ENCODE data around the gene MAML3. TPM values are rescaled to one million over a fixed set of nuclear protein-coding genes. Genes with fewer than 3 reads are reported as not detected.

The MAML3 gene
- total RNA-seq, 1 experiment from 2014 or later = 0.43 TPM

DNA sequence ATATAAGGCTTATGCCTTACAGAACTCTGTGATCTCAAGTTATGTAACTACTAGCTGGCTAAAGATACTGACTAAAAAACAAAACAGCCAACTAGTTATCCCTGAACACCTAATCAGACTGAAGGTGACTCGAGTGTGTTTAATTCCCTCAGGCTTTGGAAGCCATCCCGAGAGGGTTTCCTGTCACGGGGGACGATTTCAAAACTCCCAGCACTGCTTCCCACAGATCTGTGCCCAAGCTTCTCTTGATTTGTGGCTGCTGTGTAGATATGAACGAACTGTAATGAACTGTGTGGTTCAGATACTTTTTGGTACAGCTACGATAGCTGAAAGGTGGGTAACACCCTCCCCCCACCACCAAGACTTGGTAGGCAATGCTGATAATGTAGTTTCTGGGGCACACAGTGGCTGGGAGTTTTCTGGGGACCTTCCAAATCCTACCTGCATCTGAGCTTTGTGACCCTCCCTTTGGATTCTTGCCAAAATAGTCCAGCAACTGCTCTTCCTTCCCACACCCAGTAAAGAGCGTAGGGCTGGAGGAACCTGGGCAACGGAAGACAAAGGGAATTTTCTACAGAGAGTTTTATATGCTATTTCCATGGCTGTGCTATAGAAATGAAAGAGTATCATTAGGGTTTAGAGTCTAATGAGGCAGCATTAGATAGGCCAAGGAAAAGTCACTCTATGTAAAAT is 339.5 kb downstream of the MAML3 start:
- no peak for DNase-seq (ENCODE audit: low spot score)

DNA sequence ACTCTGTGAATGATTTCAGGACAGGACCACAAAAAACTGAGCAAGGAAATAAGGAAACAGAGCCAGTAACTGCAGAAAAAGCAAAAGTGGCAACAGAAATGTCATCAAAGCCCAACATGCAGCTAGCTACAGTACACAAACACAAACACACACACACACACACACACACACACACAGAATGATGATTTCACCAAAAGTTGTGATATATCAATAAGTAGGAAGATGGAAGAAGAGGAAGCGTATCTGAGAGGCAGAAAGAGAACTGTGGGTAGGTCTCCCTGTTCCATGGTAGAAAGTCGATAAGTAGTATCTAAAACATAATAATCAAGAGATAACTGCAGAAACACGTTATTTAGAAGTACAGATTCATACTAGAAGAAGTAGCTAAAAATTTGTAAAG is 340.1 kb downstream of the MAML3 start:
- DNase-seq (ENCODE audit: low spot score) = no peak

DNA sequence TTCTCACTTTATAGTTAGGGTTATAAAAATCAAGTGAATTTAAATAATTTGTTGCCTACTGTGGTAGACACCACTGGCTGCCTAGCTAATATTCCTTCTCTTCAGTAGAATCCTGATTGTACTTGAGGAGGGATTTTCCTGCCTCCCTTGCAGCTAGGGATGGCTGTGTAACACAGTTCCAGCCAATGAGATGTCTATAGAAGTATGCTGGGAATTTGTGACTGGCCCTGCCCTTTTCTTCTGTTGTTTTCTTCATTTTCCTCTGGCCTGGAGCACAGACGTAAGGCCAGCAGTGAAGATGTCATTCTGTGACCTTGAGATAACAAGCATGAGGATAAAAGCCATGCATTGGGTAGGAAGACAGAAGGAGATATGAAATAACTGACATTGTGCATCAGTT is 343.3 kb downstream of the MAML3 start:
- DNase-seq (ENCODE audit: low spot score) = no peak

DNA sequence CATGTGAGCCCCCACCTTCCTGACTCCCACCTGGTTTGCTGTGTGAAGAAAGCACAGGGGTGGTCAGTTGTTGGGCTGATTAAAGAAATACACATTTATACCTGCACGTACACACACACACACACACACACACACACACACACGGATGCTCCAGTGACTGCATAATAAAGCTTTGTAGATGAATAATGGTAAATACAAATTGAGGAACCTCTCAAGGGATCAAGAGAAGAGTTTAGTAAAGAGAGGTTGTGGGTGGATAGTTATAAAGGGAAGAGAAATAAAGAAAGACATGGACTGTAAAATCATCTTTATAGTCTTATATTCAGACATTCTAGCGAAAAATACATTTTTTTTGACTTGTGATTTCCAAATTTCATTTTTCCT is 344.2 kb downstream of the MAML3 start:
- DNase-seq (ENCODE audit: low spot score) = no peak

DNA sequence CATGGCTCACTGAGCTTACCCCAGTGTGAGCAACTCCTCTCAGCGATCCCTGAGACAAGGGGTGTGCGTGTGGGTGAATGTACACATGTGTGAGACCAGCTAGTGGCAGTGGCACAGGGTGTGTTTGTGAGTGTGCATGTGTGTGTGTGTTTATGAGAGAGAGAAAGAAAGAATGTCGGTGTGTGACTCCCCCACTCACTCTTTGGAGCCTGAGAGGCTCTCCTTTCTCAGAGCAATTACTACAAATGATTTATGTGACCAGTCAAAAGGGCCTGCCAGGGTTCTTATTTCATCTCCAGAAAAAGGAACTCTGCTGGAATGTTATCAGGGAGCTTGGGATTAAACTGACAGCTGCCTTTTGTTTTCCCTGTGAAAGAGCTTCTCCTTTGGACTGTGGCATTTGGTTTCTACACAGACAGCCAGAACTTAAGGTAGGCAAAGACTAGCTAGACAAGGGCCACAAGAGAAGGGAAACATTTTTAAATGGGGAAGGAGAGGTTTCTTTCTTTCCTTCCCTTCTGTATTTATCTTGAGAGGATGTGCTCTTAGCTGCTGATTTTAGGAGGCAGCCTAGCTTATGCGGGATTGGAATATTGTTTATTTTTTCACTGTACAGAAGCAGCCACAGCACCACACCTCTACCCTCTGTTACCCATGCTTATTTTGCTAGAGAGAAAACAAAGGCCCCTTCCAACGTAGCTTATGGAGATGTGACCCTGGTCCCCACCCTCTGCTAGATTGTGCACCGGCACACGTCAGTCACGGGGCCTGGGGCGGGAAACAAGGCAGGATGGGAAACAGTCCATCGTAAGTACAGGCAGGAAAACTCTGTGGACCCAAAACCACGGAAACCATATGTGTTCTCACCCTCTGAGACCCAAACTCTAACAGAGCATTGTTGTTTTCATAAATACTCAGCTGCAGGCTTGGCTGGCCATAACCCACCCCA is 344.9 kb downstream of the MAML3 start:
- no peak for DNase-seq (ENCODE audit: low spot score)

DNA sequence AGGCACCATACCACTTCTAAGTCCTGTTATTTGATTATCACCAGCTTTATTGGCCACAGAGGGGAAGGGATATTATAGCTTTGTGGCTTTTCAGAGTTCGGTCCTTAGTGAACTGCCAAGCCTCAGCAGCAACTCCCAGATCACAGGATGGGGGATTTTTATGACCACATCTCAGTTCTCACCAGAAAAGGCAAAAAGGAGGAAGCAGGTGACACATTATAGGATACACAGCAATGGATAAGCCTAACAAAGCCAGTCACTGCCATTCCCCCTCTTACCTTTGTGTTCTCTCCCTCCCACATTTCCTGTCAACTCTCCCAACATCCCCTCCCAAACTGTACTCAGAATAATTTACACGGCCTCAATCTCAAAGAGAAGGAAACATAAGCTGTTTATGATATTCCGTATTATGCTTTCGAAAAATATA is 345.6 kb downstream of the MAML3 start:
- no peak for DNase-seq (ENCODE audit: low spot score)

DNA sequence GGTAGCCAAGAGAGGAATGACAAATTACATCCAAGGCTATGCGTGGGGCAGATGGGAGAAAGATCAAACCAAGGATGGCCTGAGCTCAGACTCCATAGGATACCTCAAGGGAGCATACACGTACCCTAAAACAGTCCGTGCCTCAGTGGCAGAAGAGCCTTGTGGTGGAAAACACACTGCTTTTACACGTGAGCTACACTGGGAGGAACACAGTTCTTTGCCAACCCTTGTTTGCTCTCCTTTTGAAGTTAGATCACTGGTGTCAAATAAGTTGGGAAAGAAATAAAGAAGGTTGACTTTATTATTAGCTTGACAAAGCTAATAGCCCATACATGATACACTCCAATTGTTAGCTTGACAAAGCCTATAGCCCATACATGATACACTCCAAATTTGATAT is 346.5 kb downstream of the MAML3 start:
- DNase-seq (ENCODE audit: low spot score) = no peak

DNA sequence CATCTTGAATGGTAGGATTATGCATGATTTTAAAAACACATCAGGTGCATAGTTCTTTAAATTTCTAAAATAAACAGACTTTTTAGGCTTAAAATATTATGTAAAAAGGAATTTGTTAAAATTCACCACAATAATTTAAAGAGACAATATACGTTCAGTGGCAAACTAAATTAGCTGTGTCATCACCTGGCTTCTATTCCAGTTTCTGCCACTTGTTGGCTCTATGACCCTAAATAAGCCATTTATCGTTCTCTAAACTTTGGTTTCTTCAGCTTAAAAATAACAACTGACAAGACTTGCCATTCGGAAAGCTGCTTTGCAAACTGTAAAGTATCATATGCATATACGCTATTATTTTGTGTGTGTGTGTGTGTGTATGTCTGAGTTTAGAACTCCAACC is 347.1 kb downstream of the MAML3 start:
- DNase-seq (ENCODE audit: low spot score) = no peak

DNA sequence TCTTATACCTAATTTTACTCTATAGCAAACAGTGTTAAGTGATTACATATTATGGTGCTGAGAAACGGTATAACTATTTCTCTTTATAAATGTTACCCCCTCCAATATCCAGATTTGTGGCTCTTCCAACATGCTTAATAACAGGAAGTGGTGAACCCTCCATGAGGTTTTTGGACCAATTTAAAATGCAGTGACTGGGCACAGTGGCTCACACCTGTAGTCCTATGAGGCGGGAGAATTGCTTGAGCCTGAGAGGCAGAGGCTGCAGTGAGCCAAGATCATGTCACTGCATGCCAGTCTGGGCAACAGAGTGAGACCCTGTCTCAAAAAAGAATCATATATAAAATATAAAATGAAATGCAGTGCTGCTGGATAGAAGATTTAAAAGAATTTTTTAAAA is 351.1 kb downstream of the MAML3 start:
- no peak for DNase-seq (ENCODE audit: low spot score)

DNA sequence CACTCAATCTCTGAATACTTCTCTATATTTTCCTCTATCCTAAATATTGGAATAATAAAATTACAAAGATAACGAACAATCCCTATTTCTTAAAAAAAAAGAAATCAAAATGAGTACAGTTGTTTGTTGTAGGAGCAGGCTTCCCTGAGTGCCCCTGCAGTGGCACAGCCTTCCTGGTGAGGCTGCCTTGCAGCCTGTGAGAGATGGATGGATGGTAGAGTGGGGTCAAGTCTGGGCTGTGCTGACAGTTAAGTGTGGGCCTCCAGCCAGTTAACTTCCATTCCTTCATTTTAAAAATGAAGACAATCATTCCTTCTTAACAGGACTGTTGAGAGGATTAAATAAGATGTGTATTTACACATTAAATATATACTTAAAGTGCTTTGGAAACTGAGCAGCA is 351.5 kb downstream of the MAML3 start:
- DNase-seq (ENCODE audit: low spot score) = no peak

DNA sequence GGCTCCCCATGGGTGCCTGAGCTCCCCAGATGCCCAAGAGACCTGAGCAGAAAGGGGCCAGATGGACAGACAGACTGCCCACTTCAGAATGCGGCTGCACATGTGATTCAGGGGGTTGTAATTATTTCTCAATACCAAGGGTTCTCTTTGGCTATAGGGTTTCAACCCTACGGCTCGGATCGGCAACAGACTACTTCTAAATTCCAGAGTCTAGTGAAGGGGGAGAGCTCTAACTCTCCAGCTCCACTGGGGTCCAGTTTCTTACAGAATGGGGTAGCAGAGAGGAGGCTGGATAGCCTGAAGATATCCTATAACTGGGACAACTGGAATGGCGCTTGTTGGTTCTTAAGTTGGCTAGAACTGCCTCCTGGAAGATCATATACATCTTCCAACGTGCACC is 352.1 kb downstream of the MAML3 start:
- DNase-seq (ENCODE audit: low spot score) = no peak

DNA sequence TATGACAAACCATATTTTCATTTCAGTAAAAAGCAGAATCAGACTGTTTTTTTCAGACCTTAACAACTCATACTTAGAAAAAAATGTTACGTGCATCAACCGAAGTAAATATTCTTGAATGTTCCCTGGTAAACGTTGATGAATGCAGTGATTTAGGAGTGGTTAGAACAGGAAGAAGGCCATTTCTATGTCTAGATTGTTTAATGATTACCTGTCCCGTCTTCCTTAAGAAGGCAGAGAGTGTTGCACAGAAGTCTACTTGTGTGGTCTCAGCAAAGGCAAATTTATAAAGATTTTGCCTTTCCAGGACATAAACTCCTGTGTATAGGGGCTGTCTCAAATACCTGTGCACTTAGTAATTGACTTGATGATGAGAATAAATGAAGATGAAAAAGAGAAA is 353.9 kb downstream of the MAML3 start:
- DNase-seq (ENCODE audit: low spot score) = no peak

DNA sequence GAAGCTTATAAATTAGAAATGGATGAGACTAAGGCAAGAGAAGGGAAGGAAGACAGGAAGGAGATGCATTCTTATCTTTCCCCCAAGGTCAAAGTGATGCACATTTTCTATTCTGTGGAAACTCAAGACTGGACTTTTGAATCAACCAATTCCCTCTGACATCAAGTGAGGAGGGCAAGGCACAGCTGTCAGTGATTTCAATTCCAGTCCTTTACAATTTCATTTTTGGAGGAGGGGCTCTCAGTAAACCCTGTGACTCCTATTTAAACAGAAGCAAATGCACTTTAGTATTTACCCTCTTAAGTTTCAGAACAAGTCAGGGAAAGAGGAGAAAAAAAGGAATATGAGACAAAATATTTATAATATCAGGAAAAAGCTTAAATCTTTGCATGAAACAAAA is 354.4 kb downstream of the MAML3 start:
- DNase-seq (ENCODE audit: low spot score) = no peak

DNA sequence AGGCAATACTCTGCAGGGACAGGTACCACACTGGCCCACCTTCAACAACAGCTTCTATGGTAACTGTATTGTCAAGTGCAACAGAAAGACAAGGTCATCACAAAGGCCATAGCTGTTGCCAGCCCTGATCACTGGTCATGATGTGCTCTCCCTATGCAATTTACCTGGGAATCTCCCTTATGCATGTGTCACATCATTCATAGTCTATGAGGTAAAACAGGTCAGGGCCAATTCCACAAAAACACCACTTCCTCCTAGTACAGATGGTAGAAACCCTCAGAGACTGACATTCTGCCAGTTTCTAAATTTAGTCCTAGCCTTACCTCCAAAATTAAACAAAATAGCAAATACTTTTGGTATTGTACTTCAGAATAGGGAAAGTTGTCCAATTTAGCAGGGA is 355.5 kb downstream of the MAML3 start:
- DNase-seq (ENCODE audit: low spot score) = no peak

DNA sequence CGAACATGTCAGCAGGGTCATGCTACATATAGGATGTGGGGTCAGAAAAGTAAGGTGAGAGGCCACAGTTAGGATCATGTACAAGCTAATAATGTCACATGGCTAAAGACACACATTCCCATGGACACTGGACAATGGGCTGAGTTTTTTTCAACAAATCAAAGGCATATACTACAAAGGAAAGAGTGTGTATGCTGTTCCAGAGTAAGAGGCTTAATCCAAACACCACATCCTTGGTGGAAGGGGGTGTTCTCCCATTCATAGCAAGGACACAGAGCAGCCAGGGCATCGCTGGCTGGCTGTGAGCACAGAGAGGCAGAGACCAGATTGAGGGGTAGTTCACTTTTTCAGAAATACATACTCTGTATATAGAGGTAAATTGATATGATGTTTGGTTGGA is 356.7 kb downstream of the MAML3 start:
- DNase-seq (ENCODE audit: low spot score) = no peak

DNA sequence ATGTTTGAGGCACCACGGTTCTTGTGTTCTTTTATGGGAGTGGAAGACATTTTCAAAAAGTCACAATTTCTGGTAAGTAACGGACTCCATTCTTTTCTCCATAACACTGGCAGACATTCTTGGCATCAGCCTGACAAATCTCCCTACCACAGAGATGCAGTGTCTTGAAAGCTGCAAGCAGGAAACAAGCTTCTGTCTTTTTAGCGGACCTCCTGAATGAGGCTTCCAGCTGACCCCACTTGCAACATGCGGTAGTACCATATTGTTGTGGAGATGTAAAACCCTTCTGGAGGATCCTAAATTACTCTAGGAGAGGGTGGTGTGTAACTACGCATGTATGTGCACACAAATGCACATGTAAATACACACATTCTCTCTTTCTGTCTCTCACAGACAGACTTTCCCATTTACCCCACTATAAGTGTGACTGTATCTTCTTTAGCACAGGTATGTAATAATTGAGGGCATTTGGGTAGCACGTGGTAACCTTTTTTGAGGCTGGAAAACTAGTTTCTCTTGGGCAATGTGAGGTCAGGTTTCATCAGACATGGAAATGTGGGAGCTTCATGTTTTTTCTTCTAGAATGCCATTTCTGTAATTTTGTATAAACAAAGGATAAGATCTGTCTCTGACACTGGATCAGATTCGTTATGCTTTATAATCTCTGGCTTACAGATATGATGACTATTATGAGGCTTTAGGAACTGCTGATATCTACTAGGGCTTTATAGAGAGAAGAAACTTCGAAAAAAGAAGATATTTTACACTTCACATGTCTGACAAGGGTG is 358.3 kb downstream of the MAML3 start:
- no peak for DNase-seq (ENCODE audit: low spot score)

DNA sequence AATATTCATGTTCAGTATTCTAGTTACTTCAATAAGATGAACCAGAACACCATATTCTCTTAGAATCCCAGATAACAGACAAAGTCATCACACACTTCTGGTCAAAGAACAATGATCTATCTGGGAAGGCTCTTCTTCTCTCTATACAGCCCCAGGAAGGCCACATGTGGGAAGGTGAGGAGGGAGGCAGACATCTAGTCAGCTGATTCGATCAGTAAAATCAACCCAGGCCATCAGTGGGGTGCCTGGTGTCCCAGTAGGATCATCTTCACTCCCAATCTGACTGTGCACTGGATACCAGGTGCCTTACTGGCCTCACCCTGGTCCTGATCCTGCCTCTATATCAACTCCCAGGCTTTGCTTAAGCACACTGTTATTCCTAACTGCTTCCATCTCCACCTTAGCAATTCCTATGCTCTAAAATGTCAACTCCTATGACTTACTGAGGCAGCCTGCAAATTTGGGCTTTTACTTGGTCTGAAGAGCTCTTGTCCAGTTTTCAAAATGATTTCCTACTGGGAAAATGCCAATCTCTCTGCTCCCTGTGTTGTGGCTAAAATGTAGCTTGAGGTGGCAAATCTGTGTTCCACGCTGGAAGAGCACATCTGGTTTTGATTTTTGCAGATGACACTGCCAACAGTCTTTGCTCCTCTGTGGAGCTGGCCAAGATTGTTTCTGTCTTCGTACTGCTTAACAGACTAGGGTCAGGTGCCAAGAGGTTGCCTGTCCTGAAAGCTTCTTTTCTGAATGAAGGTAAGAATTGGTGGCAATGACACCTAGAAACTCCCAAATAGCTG is 359.6 kb downstream of the MAML3 start:
- no peak for DNase-seq (ENCODE audit: low spot score)

DNA sequence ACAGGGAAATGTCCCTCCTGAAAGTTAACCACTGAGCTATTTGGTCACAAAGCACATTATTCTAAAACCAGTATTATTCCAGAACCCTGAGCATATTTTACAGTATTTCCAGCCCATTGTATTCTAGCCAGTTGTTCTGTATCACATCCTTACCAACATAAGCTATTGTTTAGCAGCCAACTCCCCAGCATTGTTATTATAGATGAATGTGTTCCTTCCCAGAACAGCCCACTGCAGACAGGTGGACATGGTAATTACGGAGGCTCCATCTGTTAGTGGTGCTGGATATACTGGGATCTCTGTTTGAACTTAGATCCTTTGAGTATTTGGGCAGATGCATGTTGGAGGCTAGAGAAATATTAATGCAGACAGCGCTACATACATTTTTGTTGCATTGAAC is 362.3 kb downstream of the MAML3 start:
- no peak for DNase-seq (ENCODE audit: low spot score)

DNA sequence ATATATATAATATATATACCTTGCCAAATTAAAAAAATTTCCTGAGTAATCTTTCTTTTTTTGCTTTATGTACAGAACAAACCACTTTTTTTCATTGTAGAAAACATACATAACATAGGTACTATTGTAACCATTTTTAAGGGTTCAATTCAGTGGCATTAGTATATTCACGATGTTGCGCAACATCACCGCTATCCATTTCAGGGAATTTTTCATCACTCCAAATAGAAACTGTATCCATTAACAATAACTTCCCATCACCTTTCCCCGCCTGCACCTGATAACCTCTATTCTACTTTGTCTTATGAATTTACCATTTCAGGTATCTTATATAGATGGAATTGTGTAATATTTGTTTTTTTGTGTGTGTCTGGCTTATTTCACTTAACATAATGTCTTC is 363.7 kb downstream of the MAML3 start:
- no peak for DNase-seq (ENCODE audit: low spot score)

DNA sequence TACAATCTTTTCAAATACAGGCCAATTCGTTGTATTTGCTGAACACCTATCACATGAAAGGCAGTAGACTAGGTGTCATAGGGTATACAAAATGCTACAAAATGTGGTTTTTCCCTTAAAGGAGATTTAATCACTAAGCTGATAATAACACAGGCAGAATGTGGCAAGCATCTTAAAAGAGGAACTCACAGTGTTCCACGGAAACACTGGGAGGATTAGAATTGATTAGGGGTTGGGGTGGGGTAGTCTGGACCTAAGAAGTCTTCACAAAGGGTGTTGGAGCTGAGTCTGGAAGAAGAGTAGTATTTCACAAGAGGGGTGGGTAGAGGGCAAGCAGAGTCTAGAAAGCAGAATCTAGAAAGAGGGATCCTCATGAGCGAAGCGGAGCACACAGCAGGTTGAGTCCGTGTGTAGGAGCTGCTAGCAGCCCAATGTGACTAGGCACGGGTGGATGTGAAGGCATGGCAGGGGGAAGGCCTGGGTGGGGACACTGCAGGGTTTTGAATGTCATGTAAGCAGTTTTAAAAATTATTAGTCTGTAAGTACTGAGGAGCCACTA is 364.8 kb downstream of the MAML3 start:
- no peak for DNase-seq (ENCODE audit: low spot score)
